Activated CD4-positive, alpha-beta T cell treated with anti-CD3 and anti-CD28 coated beads, Interleukin-2, Interleukin-6, amounts not matched to agents 100 ng/mL and 50 ng/mL, durations not matched to agents 16 hours and 8 hours (primary cell): ENCODE results near the gene DSCAM.

ENCODE experiments used
- DNase-seq: peaks from one replicate; pipeline ENCODE4 v3.0.0-alpha.2; 2020

DSCAM gene

GRCh38 chr21:40531016-40531415 is 315.9 kb downstream of the DSCAM start:
- DNase-seq: no peak

- no peak for DNase-seq
Observed at GRCh38 chr21:40517646-40518045, 329.3 kb downstream of the DSCAM start.

GRCh38 chr21:40516335-40516734 is 330.6 kb downstream of the DSCAM start:
- DNase-seq: no peak

- peak; percentile 5 for DNase-seq
Observed at GRCh38 chr21:40512590-40512989, 334.4 kb downstream of the DSCAM start.

GRCh38 chr21:40507978-40508377 is 339.0 kb downstream of the DSCAM start:
- no peak for DNase-seq

GRCh38 chr21:40505681-40506080 is 341.3 kb downstream of the DSCAM start:
- DNase-seq: no peak

GRCh38 chr21:40505244-40505643 is 341.7 kb downstream of the DSCAM start:
- no peak for DNase-seq

GRCh38 chr21:40504825-40505224 is 342.1 kb downstream of the DSCAM start:
- DNase-seq: no peak

- DNase-seq: no peak
Observed at GRCh38 chr21:40496116-40496515, 350.8 kb downstream of the DSCAM start.

- DNase-seq: no peak
Observed at GRCh38 chr21:40490408-40490807, 356.6 kb downstream of the DSCAM start.

- no peak for DNase-seq
Observed at GRCh38 chr21:40489001-40489400, 358.0 kb downstream of the DSCAM start.

- DNase-seq: no peak
Observed at GRCh38 chr21:40481764-40482163, 365.2 kb downstream of the DSCAM start.

GRCh38 chr21:40474513-40474912 is 372.4 kb downstream of the DSCAM start:
- no peak for DNase-seq

- DNase-seq: no peak
Observed at GRCh38 chr21:40472013-40472412, 374.9 kb downstream of the DSCAM start.

GRCh38 chr21:40471103-40471502 is 375.9 kb downstream of the DSCAM start:
- DNase-seq: no peak

- DNase-seq: no peak
Observed at GRCh38 chr21:40466893-40467483, 380.0 kb downstream of the DSCAM start.

GRCh38 chr21:40465382-40465781 is 381.6 kb downstream of the DSCAM start:
- no peak for DNase-seq

- DNase-seq: no peak
Observed at GRCh38 chr21:40463176-40463575, 383.8 kb downstream of the DSCAM start.

- DNase-seq: no peak
Observed at GRCh38 chr21:40461008-40461407, 385.9 kb downstream of the DSCAM start.

- DNase-seq: no peak
Observed at GRCh38 chr21:40457741-40458140, 389.2 kb downstream of the DSCAM start.

GRCh38 chr21:40454057-40454456 is 392.9 kb downstream of the DSCAM start:
- DNase-seq: no peak

GRCh38 chr21:40453183-40453582 is 393.8 kb downstream of the DSCAM start:
- DNase-seq: no peak

GRCh38 chr21:40452548-40452947 is 394.4 kb downstream of the DSCAM start:
- DNase-seq: no peak

GRCh38 chr21:40447016-40447415 is 399.9 kb downstream of the DSCAM start:
- DNase-seq: no peak

- no peak for DNase-seq
Observed at GRCh38 chr21:40445349-40445921, 401.5 kb downstream of the DSCAM start.
